Stimulated activated CD4-positive, alpha-beta T cell treated with anti-CD3 and anti-CD28 coated beads, Interleukin-12 subunit alpha, Interleukin-12 subunit beta, amount 100 ng/mL, for 48 hours (primary cell): ENCODE results near the gene PDCD1.
A peak's percentile ranks its signal among the peaks of the same experiment; 100 is the strongest.

Source experiments
- DNase-seq, 3 donors: peaks; one replicate each; pipeline ENCODE4 v3.0.0-alpha.2; 2020; ENCODE audit warnings: low read depth in 2 of 3, low spot score in 1 of 3

PDCD1 gene

GRCh38 chr2:241895712-241896641, 37.3 kb upstream of the PDCD1 start:
- DNase-seq, result no peak

GRCh38 chr2:241895427-241895711, 36.7 kb upstream of the PDCD1 start:
- DNase-seq, result no peak

- no peak for DNase-seq
Measured at GRCh38 chr2:241894681-241895426, 36.2 kb upstream of the PDCD1 start.

GRCh38 chr2:241894056-241894641, 35.5 kb upstream of the PDCD1 start:
- no peak for DNase-seq

- no peak for DNase-seq
Measured at GRCh38 chr2:241893265-241893664, 34.6 kb upstream of the PDCD1 start.

GRCh38 chr2:241892299-241893137, 33.8 kb upstream of the PDCD1 start:
- DNase-seq, result no peak

GRCh38 chr2:241891988-241892298, 33.2 kb upstream of the PDCD1 start:
- DNase-seq, result no peak

GRCh38 chr2:241891315-241891987, 32.8 kb upstream of the PDCD1 start:
- DNase-seq, result no peak

- no peak for DNase-seq
Measured at GRCh38 chr2:241890524-241891235, 32.0 kb upstream of the PDCD1 start.

- no peak for DNase-seq
Measured at GRCh38 chr2:241888641-241889040, 29.9 kb upstream of the PDCD1 start.

GRCh38 chr2:241887806-241888522, 29.3 kb upstream of the PDCD1 start:
- no peak for DNase-seq

GRCh38 chr2:241886840-241887447, 28.2 kb upstream of the PDCD1 start:
- DNase-seq, result no peak

- DNase-seq, result no peak
Measured at GRCh38 chr2:241885946-241886643, 27.4 kb upstream of the PDCD1 start.

GRCh38 chr2:241885291-241885945, 26.7 kb upstream of the PDCD1 start:
- no peak for DNase-seq

GRCh38 chr2:241884951-241885290, 26.2 kb upstream of the PDCD1 start:
- no peak for DNase-seq

GRCh38 chr2:241882091-241882625, 23.5 kb upstream of the PDCD1 start:
- peak in 2 of 3 donors; percentile 45 to 58 for DNase-seq

- DNase-seq, result no peak
Measured at GRCh38 chr2:241880311-241881073, 21.8 kb upstream of the PDCD1 start.
